ENCODE measurements around the gene ETV3. TPM values are rescaled to one million over a fixed set of nuclear protein-coding genes. Genes with fewer than 3 reads are reported as not detected.
A peak's percentile ranks its signal among the peaks of the same experiment; 100 is the strongest.

ETV3 gene
- total RNA-seq, 4 donors from 2014 or later = 3.4 to 28.1 (median 18.1) TPM

- peak; percentile 59 for DNase-seq
Observed at GRCh38 chr1:157170677-157171515, 32.7 kb upstream of the ETV3 start.

GRCh38 chr1:157168015-157168414 is 29.8 kb upstream of the ETV3 start:
- in situ Hi-C loops (cut with MboI; ENCODE audit: low pct_ligation_motif_present in 1 of 4, low pct_unique_long_range_greater_than_20kb in 1 of 4, low sequenced_read_pairs in 3 of 4) (loop anchor here in 1 of 4 donors (10.0 kb wide), 1 partner anchor 317 kb away; no protein-coding TSS in a partner anchor), intact Hi-C loops (cut with DNase I; ENCODE audit: low total_unique reads) (loop anchor here (10.0 kb wide), 1 partner anchor 327 kb away; no protein-coding TSS in a partner anchor)
- H3K9me3 ChIP-seq = no peaks in the 10 kb centered on the region
- DNase-seq = no peak
- no peaks in the 10 kb centered on the region for H3K4me1 ChIP-seq
- no peak for TF ChIP-seq EP300 (IDR thresholded peaks at IDR 0.05; ENCODE audit: low read depth)
- TF ChIP-seq, protein P1, sequence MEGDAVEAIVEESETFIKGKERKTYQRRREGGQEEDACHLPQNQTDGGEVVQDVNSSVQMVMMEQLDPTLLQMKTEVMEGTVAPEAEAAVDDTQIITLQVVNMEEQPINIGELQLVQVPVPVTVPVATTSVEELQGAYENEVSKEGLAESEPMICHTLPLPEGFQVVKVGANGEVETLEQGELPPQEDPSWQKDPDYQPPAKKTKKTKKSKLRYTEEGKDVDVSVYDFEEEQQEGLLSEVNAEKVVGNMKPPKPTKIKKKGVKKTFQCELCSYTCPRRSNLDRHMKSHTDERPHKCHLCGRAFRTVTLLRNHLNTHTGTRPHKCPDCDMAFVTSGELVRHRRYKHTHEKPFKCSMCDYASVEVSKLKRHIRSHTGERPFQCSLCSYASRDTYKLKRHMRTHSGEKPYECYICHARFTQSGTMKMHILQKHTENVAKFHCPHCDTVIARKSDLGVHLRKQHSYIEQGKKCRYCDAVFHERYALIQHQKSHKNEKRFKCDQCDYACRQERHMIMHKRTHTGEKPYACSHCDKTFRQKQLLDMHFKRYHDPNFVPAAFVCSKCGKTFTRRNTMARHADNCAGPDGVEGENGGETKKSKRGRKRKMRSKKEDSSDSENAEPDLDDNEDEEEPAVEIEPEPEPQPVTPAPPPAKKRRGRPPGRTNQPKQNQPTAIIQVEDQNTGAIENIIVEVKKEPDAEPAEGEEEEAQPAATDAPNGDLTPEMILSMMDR (IDR thresholded peaks at IDR 0.05) = no peak
- TF ChIP-seq POLR2AphosphoS5 (IDR thresholded peaks at IDR 0.05) = no peak
- TF ChIP-seq POLR2A (IDR thresholded peaks at IDR 0.05) = no peak
- peaks cover 5% of the 10 kb centered on the region for H3K27me3 ChIP-seq
- 63 to 83% methylated on average over 2 to 9 of the region's 9 CpGs for WGBS, 2 donors (ENCODE audit: low coverage in 1 of 2)
- H3K27ac ChIP-seq = no peak overlapping the region
- H3K4me3 ChIP-seq = no peak overlapping the region
- no peaks in the 10 kb centered on the region for H3K36me3 ChIP-seq

More at GRCh38 chr1:157170677-157171515, 32.7 kb upstream of the ETV3 start:
- H3K27ac ChIP-seq = no peak overlapping the region
- in situ Hi-C loops (cut with MboI; ENCODE audit: low pct_ligation_motif_present in 1 of 4, low pct_unique_long_range_greater_than_20kb in 1 of 4, low sequenced_read_pairs in 3 of 4) (no loop called here), intact Hi-C loops (cut with DNase I; ENCODE audit: low total_unique reads) (no loop called here)
- no peaks in the 10 kb centered on the region for H3K4me1 ChIP-seq
- no peaks in the 10 kb centered on the region for H3K36me3 ChIP-seq
- WGBS, 2 donors (ENCODE audit: low coverage in 1 of 2) = 65 to 91% methylated on average over 7 to 22 of the region's 22 CpGs
- H3K4me3 ChIP-seq = no peak overlapping the region
- TF ChIP-seq, protein P1 (IDR thresholded peaks at IDR 0.05) = peak; percentile 32 to 47 (median 37)
- TF ChIP-seq EP300 (IDR thresholded peaks at IDR 0.05; ENCODE audit: low read depth) = no peak
- no peaks in the 10 kb centered on the region for H3K9me3 ChIP-seq
- H3K27me3 ChIP-seq = no peaks in the 10 kb centered on the region

DNA sequence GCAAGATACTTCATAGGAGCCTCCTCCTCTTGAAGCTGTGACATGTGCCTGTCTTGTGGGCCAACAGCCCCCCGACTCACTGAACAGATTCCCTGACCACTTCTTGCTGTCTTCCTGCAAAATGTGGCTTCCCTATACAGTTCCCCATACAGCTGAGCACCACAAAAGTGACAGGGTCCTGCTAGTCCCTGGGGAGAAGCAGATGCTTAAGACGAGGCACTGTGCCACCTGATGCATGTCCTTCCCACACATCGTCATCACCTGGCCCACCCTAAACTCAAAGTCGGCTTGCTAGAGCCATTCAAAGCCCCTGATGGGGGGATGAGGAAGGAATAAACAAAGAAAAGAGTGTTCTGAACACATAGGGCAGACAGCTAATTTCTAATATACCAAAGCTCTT is 29.2 kb upstream of the ETV3 start:
- no peak overlapping the region for H3K27ac ChIP-seq
- H3K4me1 ChIP-seq = no peaks in the 10 kb centered on the region
- 68 to 80% methylated on average over 1 to 4 of the region's 4 CpGs for WGBS, 2 donors (ENCODE audit: low coverage in 1 of 2)
- H3K36me3 ChIP-seq = no peaks in the 10 kb centered on the region
- H3K27me3 ChIP-seq = peaks cover 5% of the 10 kb centered on the region
- H3K9me3 ChIP-seq = no peaks in the 10 kb centered on the region
- in situ Hi-C loops (cut with MboI; ENCODE audit: low pct_ligation_motif_present in 1 of 4, low pct_unique_long_range_greater_than_20kb in 1 of 4, low sequenced_read_pairs in 3 of 4) (loop anchor here in 1 of 4 donors (10.0 kb wide), 1 partner anchor 317 kb away; no protein-coding TSS in a partner anchor), intact Hi-C loops (cut with DNase I; ENCODE audit: low total_unique reads) (loop anchor here (10.0 kb wide), 1 partner anchor 327 kb away; no protein-coding TSS in a partner anchor)
- no peak for TF ChIP-seq EP300 (IDR thresholded peaks at IDR 0.05; ENCODE audit: low read depth)
- TF ChIP-seq POLR2A (IDR thresholded peaks at IDR 0.05) = no peak
- TF ChIP-seq POLR2AphosphoS5 (IDR thresholded peaks at IDR 0.05) = no peak
- TF ChIP-seq, protein P1 (IDR thresholded peaks at IDR 0.05) = no peak
- no peak overlapping the region for H3K4me3 ChIP-seq
- DNase-seq = no peak

- Histone ChIP-seq H3K27me3 (peaks cover 5% of the 10 kb centered on the region), H3K4me1 (no peaks in the 10 kb centered on the region), H3K27ac (no peak overlapping the region), H3K36me3 (no peaks in the 10 kb centered on the region), H3K4me3 (no peak overlapping the region), H3K9me3 (no peaks in the 10 kb centered on the region)
- TF ChIP-seq, protein P1 (IDR thresholded peaks at IDR 0.05) = no peak
- TF ChIP-seq POLR2A (IDR thresholded peaks at IDR 0.05) (no peak), POLR2AphosphoS5 (IDR thresholded peaks at IDR 0.05) (no peak), EP300 (IDR thresholded peaks at IDR 0.05; ENCODE audit: low read depth) (no peak)
- WGBS, 2 donors (ENCODE audit: low coverage in 1 of 2) = 70% methylated on average over 5 of the region's 5 CpGs; no CpG with 5 or more reads in 1 of the 2 donors
- DNase-seq = no peak
- intact Hi-C loops (cut with DNase I; ENCODE audit: low total_unique reads) (loop anchor here (10.0 kb wide), 1 partner anchor 328 kb away; no protein-coding TSS in a partner anchor), in situ Hi-C loops (cut with MboI; ENCODE audit: low pct_ligation_motif_present in 1 of 4, low pct_unique_long_range_greater_than_20kb in 1 of 4, low sequenced_read_pairs in 3 of 4) (loop anchor here in 1 of 4 donors (10.0 kb wide), 1 partner anchor 318 kb away; no protein-coding TSS in a partner anchor)
Observed at GRCh38 chr1:157166590-157166989, 28.4 kb upstream of the ETV3 start.
